Measurements from ENCODE around the gene ERVH48-1. TPM values are rescaled to one million over a fixed set of nuclear protein-coding genes. Genes with fewer than 3 reads are reported as not detected.
"Not testable (repeated sequence)": the region's sequence is repeated elsewhere in the genome, so short reads cannot be mapped to it uniquely, and the experiment has no call there.

Gene ERVH48-1
- total and polyA plus RNA-seq, 10 donors, result 0.05 TPM; not detected in 9

DNA sequence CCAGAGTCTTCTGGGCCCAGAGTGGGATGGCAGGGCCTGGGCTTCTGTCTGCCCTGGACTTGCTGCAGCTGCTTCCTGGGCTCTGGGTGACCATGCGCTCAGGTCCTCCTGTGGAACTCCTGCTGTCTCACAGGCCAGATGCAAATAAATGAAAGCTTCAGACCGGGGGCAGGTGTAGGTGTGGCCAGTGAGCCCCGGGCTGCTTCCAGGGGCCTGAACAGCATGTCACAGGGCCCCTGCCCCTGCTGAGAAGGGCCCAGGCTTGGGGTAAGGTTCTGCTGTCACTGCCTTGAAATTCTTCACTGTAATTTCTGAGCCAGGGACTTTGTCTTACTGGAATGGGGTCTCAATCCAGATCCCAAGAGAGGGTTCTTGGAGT is 46.5 kb upstream of the ERVH48-1 start:
- H3K27me3 ChIP-seq (replicated peaks in 1 of 7), result no peaks in the 10 kb centered on the region
- peak; percentile 67 for DNase-seq
- TF ChIP-seq, protein P1, sequence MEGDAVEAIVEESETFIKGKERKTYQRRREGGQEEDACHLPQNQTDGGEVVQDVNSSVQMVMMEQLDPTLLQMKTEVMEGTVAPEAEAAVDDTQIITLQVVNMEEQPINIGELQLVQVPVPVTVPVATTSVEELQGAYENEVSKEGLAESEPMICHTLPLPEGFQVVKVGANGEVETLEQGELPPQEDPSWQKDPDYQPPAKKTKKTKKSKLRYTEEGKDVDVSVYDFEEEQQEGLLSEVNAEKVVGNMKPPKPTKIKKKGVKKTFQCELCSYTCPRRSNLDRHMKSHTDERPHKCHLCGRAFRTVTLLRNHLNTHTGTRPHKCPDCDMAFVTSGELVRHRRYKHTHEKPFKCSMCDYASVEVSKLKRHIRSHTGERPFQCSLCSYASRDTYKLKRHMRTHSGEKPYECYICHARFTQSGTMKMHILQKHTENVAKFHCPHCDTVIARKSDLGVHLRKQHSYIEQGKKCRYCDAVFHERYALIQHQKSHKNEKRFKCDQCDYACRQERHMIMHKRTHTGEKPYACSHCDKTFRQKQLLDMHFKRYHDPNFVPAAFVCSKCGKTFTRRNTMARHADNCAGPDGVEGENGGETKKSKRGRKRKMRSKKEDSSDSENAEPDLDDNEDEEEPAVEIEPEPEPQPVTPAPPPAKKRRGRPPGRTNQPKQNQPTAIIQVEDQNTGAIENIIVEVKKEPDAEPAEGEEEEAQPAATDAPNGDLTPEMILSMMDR (IDR thresholded peaks at IDR 0.05 in 8 of 11, conservative IDR thresholded peaks at IDR 0.05 in 3 of 11), result no peak
- no peak for TF ChIP-seq POLR2AphosphoS5 (IDR thresholded peaks at IDR 0.05)
- no peak for TF ChIP-seq POLR2A (IDR thresholded peaks at IDR 0.05)
- no peak overlapping the region for H3K4me3 ChIP-seq
- intact Hi-C loops (cut with DNase I; ENCODE audit: low total_unique reads), result no loop called here
- no peaks in the 10 kb centered on the region for H3K36me3 ChIP-seq
- no peaks in the 10 kb centered on the region for H3K9me3 ChIP-seq
- peaks cover 5 to 35% (median 23%) of the 10 kb centered on the region in 6 donors for H3K4me1 ChIP-seq
- WGBS, 5 donors, result 70 to 91% (median 72%) methylated on average over 3 of the region's 3 CpGs
- peak overlapping the region in 3 of 8 donors; percentile 3 to 38 (median 30) for H3K27ac ChIP-seq

DNA sequence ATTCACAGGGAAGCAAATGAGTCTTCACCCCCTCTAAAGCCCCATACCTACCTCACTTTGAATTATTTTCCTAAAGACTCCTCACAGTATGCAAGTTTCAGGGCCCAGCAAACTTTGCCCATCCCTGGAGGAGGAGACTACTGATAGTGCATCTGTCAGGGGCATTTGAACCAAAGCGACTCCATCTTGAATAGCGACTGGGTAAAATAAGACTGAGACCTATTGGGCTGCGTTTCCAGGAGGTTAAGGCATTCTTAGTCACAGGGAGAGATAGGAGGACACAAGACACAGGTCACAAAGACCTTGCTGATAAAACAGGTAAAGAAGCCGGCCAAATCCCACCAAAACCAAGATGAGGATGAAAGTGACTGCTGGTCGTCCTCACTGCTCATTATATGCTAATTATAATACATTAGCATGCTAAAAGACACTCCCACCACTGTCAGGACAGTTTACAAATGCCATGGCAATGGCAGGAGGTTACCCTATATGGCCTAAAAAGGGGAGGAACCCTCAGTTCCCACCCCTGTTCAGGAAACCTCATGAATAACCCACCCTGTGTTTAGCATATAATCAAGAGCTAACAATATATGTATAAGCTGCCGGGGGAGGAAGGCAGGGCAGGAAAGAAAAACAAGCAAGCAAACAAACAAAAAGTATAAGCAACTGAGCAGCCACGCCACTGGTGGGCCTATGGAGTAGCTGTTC is 45.7 kb upstream of the ERVH48-1 start:
- intact Hi-C loops (cut with DNase I; ENCODE audit: low total_unique reads), result no loop called here

DNA sequence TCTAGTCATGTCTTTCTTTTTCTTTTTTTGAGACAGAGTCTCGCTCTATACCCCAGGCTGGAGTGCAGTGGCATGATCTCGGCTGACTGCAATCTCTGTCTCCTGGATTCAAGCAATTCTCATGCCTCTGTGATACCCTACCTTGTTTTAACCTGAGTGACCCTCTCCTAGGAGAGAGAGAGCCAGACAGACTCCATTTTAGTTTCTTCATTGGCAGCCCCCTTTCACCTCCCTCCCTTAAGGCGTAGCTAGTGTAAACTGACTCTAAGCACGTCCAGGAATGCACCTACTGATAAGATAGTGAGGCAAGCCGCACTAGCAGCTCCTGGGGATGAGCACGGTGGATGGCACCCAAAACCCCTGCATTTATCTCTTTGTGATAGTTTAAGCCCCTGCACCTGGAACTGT is 43.8 kb upstream of the ERVH48-1 start:
- peak; percentile 19 for DNase-seq
- 72 to 81% (median 78%) methylated on average over 6 of the region's 6 CpGs for WGBS, 5 donors
- Histone ChIP-seq H3K9me3 (no peaks in the 10 kb centered on the region), H3K27me3 (replicated peaks in 1 of 7) (no peaks in the 10 kb centered on the region), H3K4me1 (peaks cover 4 to 20% (median 10%) of the 10 kb centered on the region in 6 donors), H3K36me3 (no peaks in the 10 kb centered on the region), H3K4me3 (no peak overlapping the region), H3K27ac (no peak overlapping the region)
- intact Hi-C loops (cut with DNase I; ENCODE audit: low total_unique reads), result loop anchor here (10.0 kb wide), 1 partner anchor 424 kb away; no protein-coding TSS in a partner anchor
- no peak for TF ChIP-seq POLR2A (IDR thresholded peaks at IDR 0.05)
- TF ChIP-seq, protein P1 (IDR thresholded peaks at IDR 0.05 in 8 of 11, conservative IDR thresholded peaks at IDR 0.05 in 3 of 11), result no peak
- no peak for TF ChIP-seq POLR2AphosphoS5 (IDR thresholded peaks at IDR 0.05)

More for the DNA sequence above, 45.7 kb upstream of the ERVH48-1 start:
- Histone ChIP-seq H3K9me3 (no peaks in the 10 kb centered on the region), H3K4me1 (peaks cover 5 to 28% (median 16%) of the 10 kb centered on the region in 6 donors), H3K27ac (no peak overlapping the region), H3K36me3 (no peaks in the 10 kb centered on the region), H3K27me3 (replicated peaks in 1 of 7) (no peaks in the 10 kb centered on the region), H3K4me3 (no peak overlapping the region)
- peak; percentile 22 for DNase-seq
- WGBS, 5 donors, result 78 to 92% (median 89%) methylated on average over 7 of the region's 7 CpGs
- TF ChIP-seq, protein P1 (IDR thresholded peaks at IDR 0.05 in 8 of 11, conservative IDR thresholded peaks at IDR 0.05 in 3 of 11), result no peak
- TF ChIP-seq POLR2AphosphoS5 (IDR thresholded peaks at IDR 0.05) (no peak), POLR2A (IDR thresholded peaks at IDR 0.05) (no peak)

DNA sequence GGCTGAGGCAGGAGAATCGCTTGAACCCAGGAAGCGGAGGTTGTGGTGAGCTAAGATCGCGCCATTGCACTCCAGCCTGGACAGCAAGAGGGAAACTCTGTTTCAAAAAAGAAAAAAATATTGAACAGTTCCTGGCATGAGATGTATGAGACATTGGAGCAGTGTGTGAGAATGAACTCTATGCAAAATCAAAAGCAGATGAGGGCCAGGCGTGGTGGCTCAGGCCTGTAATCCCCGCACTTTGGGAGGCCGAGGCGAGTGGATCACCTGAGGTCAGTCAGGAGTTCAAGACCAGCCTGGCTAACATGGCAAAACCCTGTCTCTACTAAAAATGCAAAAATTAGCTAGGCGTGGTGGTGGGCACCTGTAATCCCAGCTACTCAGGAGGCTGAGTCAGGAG is 42.2 kb upstream of the ERVH48-1 start:
- not testable (repeated sequence) for H3K4me1 ChIP-seq; H3K27ac ChIP-seq; H3K4me3 ChIP-seq; H3K27me3 ChIP-seq (replicated peaks in 1 of 7); H3K9me3 ChIP-seq; H3K36me3 ChIP-seq
- WGBS, 5 donors, result 92 to 98% (median 95%) methylated on average over 9 of the region's 9 CpGs
- intact Hi-C loops (cut with DNase I; ENCODE audit: low total_unique reads), result loop anchor here (10.0 kb wide), 1 partner anchor 423 kb away; no protein-coding TSS in a partner anchor
- peak; percentile 39 for DNase-seq

Data from spleen (tissue), 11 donors.